A549 treated with Mapracorat at 1 μM for 4 hours (cell line): Measurements from ENCODE around the gene ZNF462. TPM values are rescaled to one million over a fixed set of nuclear protein-coding genes. Genes with fewer than 3 reads are reported as not detected.

Experiments
- total RNA-seq: library from RNA; stranded (reverse); fragments of 200-300 nt; extraction: Qiagen RNA extraction; gene quantifications from 5 replicates; pipeline ENCODE4 v1.2.3, GENCODE V29; 2022

Gene ZNF462, protein sequence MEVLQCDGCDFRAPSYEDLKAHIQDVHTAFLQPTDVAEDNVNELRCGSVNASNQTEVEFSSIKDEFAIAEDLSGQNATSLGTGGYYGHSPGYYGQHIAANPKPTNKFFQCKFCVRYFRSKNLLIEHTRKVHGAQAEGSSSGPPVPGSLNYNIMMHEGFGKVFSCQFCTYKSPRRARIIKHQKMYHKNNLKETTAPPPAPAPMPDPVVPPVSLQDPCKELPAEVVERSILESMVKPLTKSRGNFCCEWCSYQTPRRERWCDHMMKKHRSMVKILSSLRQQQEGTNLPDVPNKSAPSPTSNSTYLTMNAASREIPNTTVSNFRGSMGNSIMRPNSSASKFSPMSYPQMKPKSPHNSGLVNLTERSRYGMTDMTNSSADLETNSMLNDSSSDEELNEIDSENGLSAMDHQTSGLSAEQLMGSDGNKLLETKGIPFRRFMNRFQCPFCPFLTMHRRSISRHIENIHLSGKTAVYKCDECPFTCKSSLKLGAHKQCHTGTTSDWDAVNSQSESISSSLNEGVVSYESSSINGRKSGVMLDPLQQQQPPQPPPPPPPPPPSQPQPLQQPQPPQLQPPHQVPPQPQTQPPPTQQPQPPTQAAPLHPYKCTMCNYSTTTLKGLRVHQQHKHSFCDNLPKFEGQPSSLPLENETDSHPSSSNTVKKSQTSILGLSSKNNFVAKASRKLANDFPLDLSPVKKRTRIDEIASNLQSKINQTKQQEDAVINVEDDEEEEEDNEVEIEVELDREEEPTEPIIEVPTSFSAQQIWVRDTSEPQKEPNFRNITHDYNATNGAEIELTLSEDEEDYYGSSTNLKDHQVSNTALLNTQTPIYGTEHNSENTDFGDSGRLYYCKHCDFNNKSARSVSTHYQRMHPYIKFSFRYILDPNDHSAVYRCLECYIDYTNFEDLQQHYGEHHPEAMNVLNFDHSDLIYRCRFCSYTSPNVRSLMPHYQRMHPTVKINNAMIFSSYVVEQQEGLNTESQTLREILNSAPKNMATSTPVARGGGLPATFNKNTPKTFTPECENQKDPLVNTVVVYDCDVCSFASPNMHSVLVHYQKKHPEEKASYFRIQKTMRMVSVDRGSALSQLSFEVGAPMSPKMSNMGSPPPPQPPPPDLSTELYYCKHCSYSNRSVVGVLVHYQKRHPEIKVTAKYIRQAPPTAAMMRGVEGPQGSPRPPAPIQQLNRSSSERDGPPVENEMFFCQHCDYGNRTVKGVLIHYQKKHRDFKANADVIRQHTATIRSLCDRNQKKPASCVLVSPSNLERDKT (N-terminal part only)
- total RNA-seq = 3.5 to 4.4 TPM (median 4.2 TPM) in 5 replicates

DNA sequence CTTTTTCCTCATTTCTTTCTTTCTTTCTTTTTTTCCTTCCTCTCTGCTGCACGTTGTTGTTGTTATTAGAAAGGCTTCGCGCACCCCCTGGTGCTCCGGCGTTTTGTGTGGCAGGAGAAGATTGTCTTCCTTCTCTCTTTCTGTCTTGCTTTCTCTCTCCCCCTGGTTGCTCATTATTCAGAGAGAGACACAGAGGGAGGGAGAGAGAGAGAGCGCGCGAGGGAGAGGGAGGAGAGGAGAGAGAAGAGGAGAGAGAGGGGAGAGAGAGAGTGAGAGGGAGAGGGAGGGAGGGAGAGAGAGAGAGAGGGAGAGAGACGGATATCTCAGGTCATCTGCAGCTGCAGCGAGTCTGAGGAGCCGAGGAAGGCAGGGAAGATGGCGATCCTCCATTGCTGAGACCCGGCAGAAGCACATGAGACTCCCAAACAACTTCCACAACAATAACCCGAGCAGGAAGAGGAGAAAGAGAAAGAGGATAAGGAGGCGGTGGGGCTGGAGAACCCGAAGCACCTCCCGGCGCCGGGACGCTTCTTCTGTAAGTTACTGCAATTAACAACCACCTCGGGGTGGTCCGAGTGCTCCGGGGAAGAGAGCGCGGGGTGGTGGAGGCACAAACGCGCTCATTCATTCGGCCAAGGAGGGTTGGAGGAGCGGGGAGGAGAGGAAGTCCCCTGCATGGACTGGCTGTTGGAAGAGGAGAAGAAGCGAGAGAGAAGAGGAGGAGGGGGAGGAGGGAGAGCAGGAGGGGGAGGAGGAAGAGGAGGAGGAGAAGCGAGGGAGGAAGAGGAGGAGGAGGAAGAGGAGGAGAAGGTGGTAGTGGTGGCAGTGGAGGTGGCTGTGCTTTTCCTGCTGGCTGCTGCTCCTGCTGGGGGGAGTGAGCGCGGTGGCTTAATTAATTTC, at the start of gene ZNF462:
TSS of gene ZNF462 (plus strand) at position 346 of the 900 bp plus-strand sequence. CDS start 60,218 bp downstream, outside the sequence.

